SU-DHL-6 (cell line): ENCODE results near the gene ACTMAP.

Experiments
- H2AFZ ChIP-seq: fragments of 200-600 bp; sonication (generic); 2 replicates; pipeline ENCODE4 v1.6.1; 2014; ENCODE audit warnings: low read depth, mild to moderate bottlenecking, moderate library complexity, mixed read lengths, antibody characterized with exemption, low read length; ENCODE audit not compliant: severe bottlenecking
- H3F3A ChIP-seq: fragments of 200-600 bp; shearing (Covaris generic); 2 replicates; pipeline ENCODE4 v1.6.0; 2016; ENCODE audit warnings: antibody characterized with exemption, mild to moderate bottlenecking; ENCODE audit not compliant: insufficient read depth
- H3K27ac ChIP-seq: fragments of 200-600 bp; sonication (generic); 2 replicates; pipeline ENCODE4 v1.5.1; 2016; ENCODE audit warnings: low read depth, mild to moderate bottlenecking, low read length, moderate library complexity, mixed read lengths
- H3K27me3 ChIP-seq: fragments of 200-600 bp; sonication (generic), shearing (Covaris generic); 2 replicates; pipeline ENCODE4 v1.6.0; 2014; ENCODE audit warnings: mild to moderate bottlenecking, low read length
- H3K36me3 ChIP-seq: fragments of 200-600 bp; sonication (generic); 2 replicates; pipeline ENCODE4 v1.6.1; 2014; ENCODE audit warnings: mild to moderate bottlenecking, low read length, mixed read lengths
- H3K4me2 ChIP-seq: fragments of 300-600, 200-600 bp; shearing (Covaris generic), sonication (generic); 2 replicates; pipeline ENCODE4 v1.6.0; 2014; ENCODE audit warnings: low read length, low read depth, mild to moderate bottlenecking; ENCODE audit not compliant: poor library complexity, severe bottlenecking
- H3K4me3 ChIP-seq: fragments of 200-600 bp; sonication (generic); 2 replicates; pipeline ENCODE4 v1.5.1; 2014; ENCODE audit warnings: antibody characterized with exemption, low read length, mild to moderate bottlenecking, mixed read lengths; ENCODE audit not compliant: insufficient read depth, poor library complexity, severe bottlenecking
- H3K79me2 ChIP-seq: fragments of 200-600 bp; sonication (generic); 2 replicates; pipeline ENCODE4 v1.6.1; 2014; ENCODE audit warnings: mild to moderate bottlenecking, low read length, moderate library complexity; ENCODE audit not compliant: insufficient read depth
- H3K9ac ChIP-seq: fragments of 200-600 bp; sonication (generic); 2 replicates; pipeline ENCODE4 v1.7.0; 2014; ENCODE audit warnings: mild to moderate bottlenecking, low read length
- H3K9me2 ChIP-seq: fragments of 200-600 bp; sonication (generic); replicated peaks from 2 replicates; pipeline ENCODE4 v1.6.1; 2014; ENCODE audit warnings: low read length; ENCODE audit not compliant: insufficient read depth
- H3K9me3 ChIP-seq: fragments of 200-600 bp; sonication (generic); 2 replicates; pipeline ENCODE4 v1.6.1; 2014; ENCODE audit warnings: low read length, mixed read lengths; ENCODE audit not compliant: insufficient read depth
- H4K20me1 ChIP-seq: fragments of 200-600 bp; sonication (generic); 2 replicates; pipeline ENCODE4 v1.6.1; 2014; ENCODE audit warnings: low read depth, mild to moderate bottlenecking, antibody characterized with exemption, low read length, moderate library complexity, mixed read lengths
- EZH2phosphoT487 ChIP-seq: fragments of 200-600 bp; sonication (generic), shearing (Covaris generic); conservative IDR thresholded peaks from 2 replicates; pipeline ENCODE4 v1.6.1; 2018; ENCODE audit warnings: mild to moderate bottlenecking, antibody characterized with exemption, low read length, moderate library complexity, mixed read lengths
- TF ChIP-seq, protein P1 (sequence below): fragments of 200-600 bp; sonication (generic); IDR thresholded peaks from one replicate; pipeline ENCODE4 v1.5.1; 2017; ENCODE audit warnings: antibody characterized with exemption, mild to moderate bottlenecking, low read length, moderate library complexity; ENCODE audit not compliant: insufficient read depth, poor library complexity, severe bottlenecking

The ACTMAP gene

GRCh38 chr19:40755791-40756190 is 5.5 kb upstream of the ACTMAP start:
- Histone ChIP-seq H3K27me3 (no peaks in the 10 kb centered on the region), H4K20me1 (peaks cover 25% of the 10 kb centered on the region), H3K9ac (no peak overlapping the region), H3K79me2 (peaks cover 86% of the 10 kb centered on the region), H3K9me3 (no peaks in the 10 kb centered on the region), H3K9me2 (no peaks in the 10 kb centered on the region), H2AFZ (no peak overlapping the region), H3K27ac (no peak overlapping the region), H3K4me3 (no peak overlapping the region), H3K4me2 (no peak overlapping the region), H3K36me3 (peaks cover 24% of the 10 kb centered on the region), H3F3A (no peaks in the 10 kb centered on the region)
- TF ChIP-seq, protein P1, sequence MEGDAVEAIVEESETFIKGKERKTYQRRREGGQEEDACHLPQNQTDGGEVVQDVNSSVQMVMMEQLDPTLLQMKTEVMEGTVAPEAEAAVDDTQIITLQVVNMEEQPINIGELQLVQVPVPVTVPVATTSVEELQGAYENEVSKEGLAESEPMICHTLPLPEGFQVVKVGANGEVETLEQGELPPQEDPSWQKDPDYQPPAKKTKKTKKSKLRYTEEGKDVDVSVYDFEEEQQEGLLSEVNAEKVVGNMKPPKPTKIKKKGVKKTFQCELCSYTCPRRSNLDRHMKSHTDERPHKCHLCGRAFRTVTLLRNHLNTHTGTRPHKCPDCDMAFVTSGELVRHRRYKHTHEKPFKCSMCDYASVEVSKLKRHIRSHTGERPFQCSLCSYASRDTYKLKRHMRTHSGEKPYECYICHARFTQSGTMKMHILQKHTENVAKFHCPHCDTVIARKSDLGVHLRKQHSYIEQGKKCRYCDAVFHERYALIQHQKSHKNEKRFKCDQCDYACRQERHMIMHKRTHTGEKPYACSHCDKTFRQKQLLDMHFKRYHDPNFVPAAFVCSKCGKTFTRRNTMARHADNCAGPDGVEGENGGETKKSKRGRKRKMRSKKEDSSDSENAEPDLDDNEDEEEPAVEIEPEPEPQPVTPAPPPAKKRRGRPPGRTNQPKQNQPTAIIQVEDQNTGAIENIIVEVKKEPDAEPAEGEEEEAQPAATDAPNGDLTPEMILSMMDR = no peak
- TF ChIP-seq EZH2phosphoT487 = no peak

- Histone ChIP-seq H3K9ac (no peak overlapping the region), H3K36me3 (peaks cover 19% of the 10 kb centered on the region), H3K9me3 (no peaks in the 10 kb centered on the region), H3K9me2 (no peaks in the 10 kb centered on the region), H3K27ac (no peak overlapping the region), H2AFZ (no peak overlapping the region), H3K27me3 (no peaks in the 10 kb centered on the region), H3F3A (no peaks in the 10 kb centered on the region), H3K4me3 (no peak overlapping the region), H4K20me1 (peaks cover 24% of the 10 kb centered on the region), H3K79me2 (peaks cover 81% of the 10 kb centered on the region), H3K4me2 (peak overlapping the region; percentile 80)
- no peak for TF ChIP-seq EZH2phosphoT487
Observed at GRCh38 chr19:40755248-40755624, 5.0 kb upstream of the ACTMAP start.

GRCh38 chr19:40754611-40755247 is 4.5 kb upstream of the ACTMAP start:
- peaks cover 21% of the 10 kb centered on the region for H4K20me1 ChIP-seq
- peak overlapping the region; percentile 23; the same call in 1 of the 2 replicates for H3K9ac ChIP-seq
- H3K79me2 ChIP-seq = peaks cover 76% of the 10 kb centered on the region
- TF ChIP-seq, protein P1 = no peak
- no peak for TF ChIP-seq EZH2phosphoT487
- H3K36me3 ChIP-seq = peaks cover 14% of the 10 kb centered on the region
- peak overlapping the region; percentile 12 for H3K4me3 ChIP-seq
- no peak overlapping the region for H2AFZ ChIP-seq
- no peaks in the 10 kb centered on the region for H3F3A ChIP-seq
- no peaks in the 10 kb centered on the region for H3K9me3 ChIP-seq
- H3K4me2 ChIP-seq = peak overlapping the region; percentile 80
- no peaks in the 10 kb centered on the region for H3K9me2 ChIP-seq
- peak overlapping the region; percentile 20; the same call in 1 of the 2 replicates for H3K27ac ChIP-seq
- no peaks in the 10 kb centered on the region for H3K27me3 ChIP-seq

DNA sequence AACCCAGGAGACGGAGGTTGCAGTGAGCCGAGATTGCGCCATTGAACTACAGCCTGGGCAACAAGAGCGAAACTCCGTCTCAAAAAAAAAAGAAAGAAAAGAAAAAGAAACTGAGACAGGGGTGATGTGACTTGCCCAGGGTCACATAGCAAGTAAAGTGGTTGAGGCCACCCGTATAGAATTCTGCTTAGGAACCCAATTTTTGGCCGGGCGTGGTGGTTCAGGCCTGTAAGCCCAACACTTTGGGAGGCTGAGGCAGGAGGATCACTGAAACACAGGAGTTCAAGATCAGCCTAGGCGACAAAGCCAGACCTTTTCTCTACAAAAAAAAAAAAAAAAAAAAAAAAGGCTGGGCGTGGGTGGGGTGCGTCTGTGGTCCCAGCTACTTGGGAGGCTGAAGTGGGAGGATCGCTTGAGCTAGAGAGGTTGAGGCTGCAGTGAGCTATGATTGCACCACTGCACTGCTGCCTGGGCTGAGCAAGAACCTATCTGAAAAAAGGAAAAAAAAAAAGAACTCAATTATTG is 2.0 kb upstream of the ACTMAP start:
- Histone ChIP-seq H3K9me3 (no peaks in the 10 kb centered on the region), H3K27me3 (no peaks in the 10 kb centered on the region), H3K4me3 (peak overlapping the region; percentile 69), H3K9ac (peak overlapping the region; percentile 84), H3K79me2 (peaks cover 62% of the 10 kb centered on the region), H3K36me3 (peaks cover 6% of the 10 kb centered on the region), H3K9me2 (no peaks in the 10 kb centered on the region), H4K20me1 (peaks cover 17% of the 10 kb centered on the region), H3F3A (no peaks in the 10 kb centered on the region), H2AFZ (no peak overlapping the region), H3K27ac (peak overlapping the region; percentile 91), H3K4me2 (peak overlapping the region; percentile 80)
- no peak for TF ChIP-seq EZH2phosphoT487
- TF ChIP-seq, protein P1 = no peak
